WTC11 (cell line): ENCODE measurements around the gene OR8J3. TPM values are rescaled to one million over a fixed set of nuclear protein-coding genes. Genes with fewer than 3 reads are reported as not detected.

Experiments
- ATAC-seq: fragments of 200-7000 bp; cut with Tn5 transposase; 2 replicates; pipeline ENCODE4 v1.10.0; 2021; ENCODE audit warnings: mild to moderate bottlenecking, moderate library complexity
- CTCF ChIA-PET: fragments of 300-600 bp; sonication (Branson Sonifier 250); formaldehyde crosslinking; loops from one replicate; lab custom pipeline; 2021; ENCODE audit warnings: antibody characterized with exemption; lab: Charles Lee
- POLR2A ChIA-PET: fragments of 350-600 bp; sonication (Branson Sonifier 250); formaldehyde crosslinking; loops from one replicate; lab custom pipeline; 2021; ENCODE audit warnings: antibody characterized with exemption; lab: Charles Lee
- DNase-seq: peaks from one replicate; pipeline ENCODE4 v3.0.0; 2021; ENCODE audit warnings: low spot score
- H3K27ac Mint-ChIP-seq: 2 replicates; pipeline ENCODE4 v1.8.0; 2021; ENCODE audit warnings: mixed read lengths
- H3K27me3 Mint-ChIP-seq: 2 replicates; pipeline ENCODE4 v1.8.0; 2021; ENCODE audit warnings: low read depth, mild to moderate bottlenecking, moderate library complexity, mixed read lengths
- H3K36me3 Mint-ChIP-seq: 2 replicates; pipeline ENCODE4 v1.8.0; 2021; ENCODE audit warnings: mixed read lengths
- H3K4me1 Mint-ChIP-seq: 2 replicates; pipeline ENCODE4 v1.8.0; 2022; ENCODE audit warnings: mixed read lengths
- H3K4me3 Mint-ChIP-seq: 2 replicates; pipeline ENCODE4 v1.8.0; 2021; ENCODE audit warnings: mild to moderate bottlenecking, moderate library complexity, mixed read lengths
- H3K9me3 Mint-ChIP-seq: 2 replicates; pipeline ENCODE4 v1.8.0; 2021; ENCODE audit warnings: mixed read lengths
- CBFB ChIP-seq: sonication (generic); formaldehyde crosslinking; IDR thresholded peaks from 2 replicates; pipeline ENCODE4 v1.8.1; 2022; ENCODE audit warnings: mild to moderate bottlenecking, low read depth, missing genetic modification reagents
- ELF4 ChIP-seq: sonication (generic); formaldehyde crosslinking; IDR thresholded peaks from 2 replicates; pipeline ENCODE4 v1.8.1; 2022; ENCODE audit warnings: low read depth, mild to moderate bottlenecking, moderate library complexity, missing genetic modification reagents
- FOXK1 ChIP-seq: sonication (generic); formaldehyde crosslinking; IDR thresholded peaks from 2 replicates; pipeline ENCODE4 v1.8.0; 2022; ENCODE audit warnings: mild to moderate bottlenecking, moderate library complexity, missing genetic modification reagents
- JAZF1 ChIP-seq: fragments of 250-450 bp; sonication (Bioruptor Pico); IDR thresholded peaks from 2 replicates; pipeline ENCODE4 v1.9.0; 2021; ENCODE audit warnings: moderate library complexity, mild to moderate bottlenecking, inconsistent platforms
- JUN ChIP-seq: sonication (generic); formaldehyde crosslinking; IDR thresholded peaks from 2 replicates; pipeline ENCODE4 v1.8.0; 2023; ENCODE audit warnings: mild to moderate bottlenecking, missing genetic modification reagents
- NFATC4 ChIP-seq: fragments of 250-450 bp; sonication (Bioruptor Pico); IDR thresholded peaks from 2 replicates; pipeline ENCODE4 v1.9.0; 2021; ENCODE audit warnings: mild to moderate bottlenecking
- NR3C1 ChIP-seq: sonication (generic); formaldehyde crosslinking; conservative IDR thresholded peaks from 2 replicates; pipeline ENCODE4 v1.8.1; 2023; ENCODE audit warnings: low read depth, mild to moderate bottlenecking, missing genetic modification reagents
- SMAD3 ChIP-seq: sonication (generic); formaldehyde crosslinking; IDR thresholded peaks from 2 replicates; pipeline ENCODE4 v1.8.0; 2022; ENCODE audit warnings: missing genetic modification reagents, mild to moderate bottlenecking, borderline replicate concordance
- SOX15 ChIP-seq: fragments of 250-450 bp; sonication (Bioruptor Pico); IDR thresholded peaks from 2 replicates; pipeline ENCODE4 v1.9.0; 2021; ENCODE audit warnings: mild to moderate bottlenecking
- SP1 ChIP-seq: sonication (generic); formaldehyde crosslinking; conservative IDR thresholded peaks from 2 replicates; pipeline ENCODE4 v1.8.1; 2022; ENCODE audit warnings: missing genetic modification reagents
- TCF7 ChIP-seq: sonication (generic); formaldehyde crosslinking; IDR thresholded peaks from 2 replicates; pipeline ENCODE4 v1.8.0; 2022; ENCODE audit warnings: mild to moderate bottlenecking, low read depth, missing genetic modification reagents, moderate library complexity
- TEAD1 ChIP-seq: sonication (generic); formaldehyde crosslinking; IDR thresholded peaks from 2 replicates; pipeline ENCODE4 v1.8.0; 2022; ENCODE audit warnings: mild to moderate bottlenecking, missing genetic modification reagents
- ZNF121 ChIP-seq: sonication (generic); formaldehyde crosslinking; IDR thresholded peaks from 2 replicates; pipeline ENCODE4 v1.8.0; 2023; ENCODE audit warnings: missing genetic modification reagents
- ZNF138 ChIP-seq: sonication (generic); formaldehyde crosslinking; conservative IDR thresholded peaks from 2 replicates; pipeline ENCODE4 v1.8.1; 2022; ENCODE audit warnings: mild to moderate bottlenecking, moderate library complexity, missing genetic modification reagents
- ZNF396 ChIP-seq: fragments of 250-450 bp; sonication (Bioruptor Pico); IDR thresholded peaks from 2 replicates; pipeline ENCODE4 v1.8.0; 2021; ENCODE audit warnings: mild to moderate bottlenecking, moderate library complexity, borderline replicate concordance
- ZNF416 ChIP-seq: fragments of 250-450 bp; sonication (Bioruptor Pico); IDR thresholded peaks from 2 replicates; pipeline ENCODE4 v1.9.0; 2021; ENCODE audit warnings: mild to moderate bottlenecking, inconsistent platforms
- ZNF671 ChIP-seq: fragments of 250-450 bp; sonication (Bioruptor Pico); IDR thresholded peaks from 2 replicates; pipeline ENCODE4 v1.8.0; 2021; ENCODE audit warnings: mild to moderate bottlenecking
- total RNA-seq: library from RNA; stranded (reverse); gene quantifications from 3 replicates; pipeline ENCODE4 v1.2.3, GENCODE V29; 2021
- TF ChIP-seq, protein P1 (sequence below): sonication (generic); formaldehyde crosslinking; conservative IDR thresholded peaks from 2 replicates; pipeline ENCODE4 v1.8.1; 2023; ENCODE audit warnings: mild to moderate bottlenecking, low read depth, missing genetic modification reagents, moderate library complexity
- TF ChIP-seq, protein P2 (sequence below): sonication (generic); formaldehyde crosslinking; IDR thresholded peaks from 2 replicates; pipeline ENCODE4 v1.8.1; 2023; ENCODE audit warnings: mild to moderate bottlenecking, missing genetic modification reagents, moderate library complexity
- TF ChIP-seq, protein P3 (sequence below): sonication (generic); formaldehyde crosslinking; IDR thresholded peaks from 2 replicates; pipeline ENCODE4 v1.8.1; 2022; ENCODE audit warnings: mild to moderate bottlenecking, missing genetic modification reagents, moderate library complexity, borderline replicate concordance
- TF ChIP-seq, protein P4 (sequence below): sonication (generic); formaldehyde crosslinking; IDR thresholded peaks from 2 replicates; pipeline ENCODE4 v1.8.1; 2023; ENCODE audit warnings: mild to moderate bottlenecking, missing genetic modification reagents
- TF ChIP-seq, protein P5 (sequence below): fragments of 250-450 bp; sonication (Bioruptor Pico); IDR thresholded peaks from 2 replicates; pipeline ENCODE4 v2.1.2; 2022; ENCODE audit warnings: mild to moderate bottlenecking, moderate library complexity
- TF ChIP-seq, protein P6 (sequence below): sonication (generic); formaldehyde crosslinking; IDR thresholded peaks from 2 replicates; pipeline ENCODE4 v1.8.1; 2022; ENCODE audit warnings: mild to moderate bottlenecking, moderate library complexity, missing genetic modification reagents
- TF ChIP-seq, protein P7 (sequence below): fragments of 250-450 bp; sonication (Bioruptor Pico); conservative IDR thresholded peaks from 2 replicates; pipeline ENCODE4 v1.9.0; 2021; ENCODE audit warnings: mild to moderate bottlenecking
- TF ChIP-seq, protein P8 (sequence below): sonication (generic); formaldehyde crosslinking; IDR thresholded peaks from 2 replicates; pipeline ENCODE4 v1.8.0; 2023; ENCODE audit warnings: missing genetic modification reagents
- TF ChIP-seq, protein P9 (sequence below): sonication (generic); formaldehyde crosslinking; conservative IDR thresholded peaks from 2 replicates; pipeline ENCODE4 v1.8.1; 2022; ENCODE audit warnings: mild to moderate bottlenecking, missing genetic modification reagents

The OR8J3 gene
- total RNA-seq, 1 experiment from 2014 or later = not detected

DNA sequence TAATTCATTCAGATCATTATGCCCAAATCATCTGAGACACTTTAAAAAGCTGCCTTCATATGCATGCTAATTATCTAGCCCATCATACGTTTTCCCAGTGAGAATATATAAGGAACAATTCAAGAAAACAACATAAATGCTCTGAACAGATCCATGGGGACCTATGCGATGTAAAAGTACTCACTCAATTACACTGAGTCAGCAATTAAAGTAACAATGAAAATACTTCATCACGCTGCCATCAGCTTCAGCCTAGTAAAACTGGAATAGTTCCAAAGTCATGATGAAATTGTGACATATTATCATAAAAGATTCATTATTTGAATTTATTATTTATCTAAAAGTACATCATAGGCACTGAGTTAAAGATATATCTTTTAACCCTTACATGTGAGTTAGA is 23.8 kb upstream of the OR8J3 start (continued):
- TF ChIP-seq ELF4 = no peak
- TF ChIP-seq CBFB (CRISPR knock-in tag) = no peak
- TF ChIP-seq, protein P1, sequence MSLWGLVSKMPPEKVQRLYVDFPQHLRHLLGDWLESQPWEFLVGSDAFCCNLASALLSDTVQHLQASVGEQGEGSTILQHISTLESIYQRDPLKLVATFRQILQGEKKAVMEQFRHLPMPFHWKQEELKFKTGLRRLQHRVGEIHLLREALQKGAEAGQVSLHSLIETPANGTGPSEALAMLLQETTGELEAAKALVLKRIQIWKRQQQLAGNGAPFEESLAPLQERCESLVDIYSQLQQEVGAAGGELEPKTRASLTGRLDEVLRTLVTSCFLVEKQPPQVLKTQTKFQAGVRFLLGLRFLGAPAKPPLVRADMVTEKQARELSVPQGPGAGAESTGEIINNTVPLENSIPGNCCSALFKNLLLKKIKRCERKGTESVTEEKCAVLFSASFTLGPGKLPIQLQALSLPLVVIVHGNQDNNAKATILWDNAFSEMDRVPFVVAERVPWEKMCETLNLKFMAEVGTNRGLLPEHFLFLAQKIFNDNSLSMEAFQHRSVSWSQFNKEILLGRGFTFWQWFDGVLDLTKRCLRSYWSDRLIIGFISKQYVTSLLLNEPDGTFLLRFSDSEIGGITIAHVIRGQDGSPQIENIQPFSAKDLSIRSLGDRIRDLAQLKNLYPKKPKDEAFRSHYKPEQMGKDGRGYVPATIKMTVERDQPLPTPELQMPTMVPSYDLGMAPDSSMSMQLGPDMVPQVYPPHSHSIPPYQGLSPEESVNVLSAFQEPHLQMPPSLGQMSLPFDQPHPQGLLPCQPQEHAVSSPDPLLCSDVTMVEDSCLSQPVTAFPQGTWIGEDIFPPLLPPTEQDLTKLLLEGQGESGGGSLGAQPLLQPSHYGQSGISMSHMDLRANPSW (CRISPR knock-in tag) = no peak
- TF ChIP-seq, protein P2, sequence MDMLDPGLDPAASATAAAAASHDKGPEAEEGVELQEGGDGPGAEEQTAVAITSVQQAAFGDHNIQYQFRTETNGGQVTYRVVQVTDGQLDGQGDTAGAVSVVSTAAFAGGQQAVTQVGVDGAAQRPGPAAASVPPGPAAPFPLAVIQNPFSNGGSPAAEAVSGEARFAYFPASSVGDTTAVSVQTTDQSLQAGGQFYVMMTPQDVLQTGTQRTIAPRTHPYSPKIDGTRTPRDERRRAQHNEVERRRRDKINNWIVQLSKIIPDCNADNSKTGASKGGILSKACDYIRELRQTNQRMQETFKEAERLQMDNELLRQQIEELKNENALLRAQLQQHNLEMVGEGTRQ = no peak
- TF ChIP-seq ZNF671 = no peak
- no peak for TF ChIP-seq SP1 (CRISPR knock-in tag)
- no peak for TF ChIP-seq FOXK1
- TF ChIP-seq, protein P3, sequence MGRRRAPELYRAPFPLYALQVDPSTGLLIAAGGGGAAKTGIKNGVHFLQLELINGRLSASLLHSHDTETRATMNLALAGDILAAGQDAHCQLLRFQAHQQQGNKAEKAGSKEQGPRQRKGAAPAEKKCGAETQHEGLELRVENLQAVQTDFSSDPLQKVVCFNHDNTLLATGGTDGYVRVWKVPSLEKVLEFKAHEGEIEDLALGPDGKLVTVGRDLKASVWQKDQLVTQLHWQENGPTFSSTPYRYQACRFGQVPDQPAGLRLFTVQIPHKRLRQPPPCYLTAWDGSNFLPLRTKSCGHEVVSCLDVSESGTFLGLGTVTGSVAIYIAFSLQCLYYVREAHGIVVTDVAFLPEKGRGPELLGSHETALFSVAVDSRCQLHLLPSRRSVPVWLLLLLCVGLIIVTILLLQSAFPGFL (CRISPR knock-in tag) = no peak
- TF ChIP-seq ZNF121 = no peak
- no peak for TF ChIP-seq TEAD1 (CRISPR knock-in tag)
- TF ChIP-seq JUN (CRISPR knock-in tag) = no peak
- no peak for TF ChIP-seq NR3C1

DNA sequence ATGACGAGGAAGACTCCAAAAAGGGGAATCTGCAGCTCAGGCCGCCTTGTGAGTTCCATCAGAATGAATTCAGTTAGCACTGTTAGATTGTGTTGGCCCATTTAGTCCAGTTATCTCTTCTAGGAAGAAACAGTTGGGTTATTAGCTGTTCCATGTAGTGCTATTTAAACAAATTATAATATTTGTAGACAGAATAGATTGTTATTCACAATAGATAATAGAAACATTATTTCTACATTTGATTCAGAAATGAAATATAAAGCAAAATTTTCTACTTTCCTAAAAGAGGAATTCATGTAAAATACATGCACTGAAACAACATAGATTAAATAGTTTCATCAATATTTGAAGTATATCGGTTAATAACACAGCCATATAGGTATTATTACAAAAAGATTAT is 20.2 kb upstream of the OR8J3 start, which contains the start of gene OR8K5:
Gene OR8K5, minus strand, starts transcription at position 101 of the 400 bp plus-strand sequence. Its CDS starts 0 bp downstream, at position 101.
- ChIA-PET POLR2A (no interaction called here), CTCF (no interaction called here)
- no peaks in the 10 kb centered on the region for H3K4me1 Mint-ChIP-seq
- H3K27ac Mint-ChIP-seq = no peak within 1 kb of the TSS
- no peaks in the 10 kb centered on the region for H3K27me3 Mint-ChIP-seq
- no peak for ATAC-seq
- no peak within 1 kb of the TSS for H3K4me3 Mint-ChIP-seq
- H3K9me3 Mint-ChIP-seq = peaks cover 32% of the 10 kb centered on the region
- DNase-seq = no peak
- peaks cover 18% of the 10 kb centered on the region for H3K36me3 Mint-ChIP-seq
- TF ChIP-seq ZNF396 (CRISPR knock-in tag) (no peak), TCF7 (CRISPR knock-in tag) (no peak), ZNF671 (no peak), ZNF416 (CRISPR knock-in tag) (no peak), ZNF138 (CRISPR knock-in tag) (no peak), NFATC4 (CRISPR knock-in tag) (no peak), SMAD3 (CRISPR knock-in tag) (no peak), JAZF1 (CRISPR knock-in tag) (no peak), SOX15 (CRISPR knock-in tag) (no peak)
- TF ChIP-seq, protein P4, sequence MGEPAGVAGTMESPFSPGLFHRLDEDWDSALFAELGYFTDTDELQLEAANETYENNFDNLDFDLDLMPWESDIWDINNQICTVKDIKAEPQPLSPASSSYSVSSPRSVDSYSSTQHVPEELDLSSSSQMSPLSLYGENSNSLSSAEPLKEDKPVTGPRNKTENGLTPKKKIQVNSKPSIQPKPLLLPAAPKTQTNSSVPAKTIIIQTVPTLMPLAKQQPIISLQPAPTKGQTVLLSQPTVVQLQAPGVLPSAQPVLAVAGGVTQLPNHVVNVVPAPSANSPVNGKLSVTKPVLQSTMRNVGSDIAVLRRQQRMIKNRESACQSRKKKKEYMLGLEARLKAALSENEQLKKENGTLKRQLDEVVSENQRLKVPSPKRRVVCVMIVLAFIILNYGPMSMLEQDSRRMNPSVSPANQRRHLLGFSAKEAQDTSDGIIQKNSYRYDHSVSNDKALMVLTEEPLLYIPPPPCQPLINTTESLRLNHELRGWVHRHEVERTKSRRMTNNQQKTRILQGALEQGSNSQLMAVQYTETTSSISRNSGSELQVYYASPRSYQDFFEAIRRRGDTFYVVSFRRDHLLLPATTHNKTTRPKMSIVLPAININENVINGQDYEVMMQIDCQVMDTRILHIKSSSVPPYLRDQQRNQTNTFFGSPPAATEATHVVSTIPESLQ (CRISPR knock-in tag) = no peak
- TF ChIP-seq, protein P5, sequence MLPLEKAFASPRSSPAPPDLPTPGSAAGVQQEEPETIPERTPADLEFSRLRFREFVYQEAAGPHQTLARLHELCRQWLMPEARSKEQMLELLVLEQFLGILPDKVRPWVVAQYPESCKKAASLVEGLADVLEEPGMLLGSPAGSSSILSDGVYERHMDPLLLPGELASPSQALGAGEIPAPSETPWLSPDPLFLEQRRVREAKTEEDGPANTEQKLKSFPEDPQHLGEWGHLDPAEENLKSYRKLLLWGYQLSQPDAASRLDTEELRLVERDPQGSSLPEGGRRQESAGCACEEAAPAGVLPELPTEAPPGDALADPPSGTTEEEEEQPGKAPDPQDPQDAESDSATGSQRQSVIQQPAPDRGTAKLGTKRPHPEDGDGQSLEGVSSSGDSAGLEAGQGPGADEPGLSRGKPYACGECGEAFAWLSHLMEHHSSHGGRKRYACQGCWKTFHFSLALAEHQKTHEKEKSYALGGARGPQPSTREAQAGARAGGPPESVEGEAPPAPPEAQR = no peak
- TF ChIP-seq, protein P6, sequence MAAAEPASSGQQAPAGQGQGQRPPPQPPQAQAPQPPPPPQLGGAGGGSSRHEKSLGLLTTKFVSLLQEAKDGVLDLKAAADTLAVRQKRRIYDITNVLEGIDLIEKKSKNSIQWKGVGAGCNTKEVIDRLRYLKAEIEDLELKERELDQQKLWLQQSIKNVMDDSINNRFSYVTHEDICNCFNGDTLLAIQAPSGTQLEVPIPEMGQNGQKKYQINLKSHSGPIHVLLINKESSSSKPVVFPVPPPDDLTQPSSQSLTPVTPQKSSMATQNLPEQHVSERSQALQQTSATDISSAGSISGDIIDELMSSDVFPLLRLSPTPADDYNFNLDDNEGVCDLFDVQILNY (CRISPR knock-in tag) = no peak
- TF ChIP-seq, protein P7, sequence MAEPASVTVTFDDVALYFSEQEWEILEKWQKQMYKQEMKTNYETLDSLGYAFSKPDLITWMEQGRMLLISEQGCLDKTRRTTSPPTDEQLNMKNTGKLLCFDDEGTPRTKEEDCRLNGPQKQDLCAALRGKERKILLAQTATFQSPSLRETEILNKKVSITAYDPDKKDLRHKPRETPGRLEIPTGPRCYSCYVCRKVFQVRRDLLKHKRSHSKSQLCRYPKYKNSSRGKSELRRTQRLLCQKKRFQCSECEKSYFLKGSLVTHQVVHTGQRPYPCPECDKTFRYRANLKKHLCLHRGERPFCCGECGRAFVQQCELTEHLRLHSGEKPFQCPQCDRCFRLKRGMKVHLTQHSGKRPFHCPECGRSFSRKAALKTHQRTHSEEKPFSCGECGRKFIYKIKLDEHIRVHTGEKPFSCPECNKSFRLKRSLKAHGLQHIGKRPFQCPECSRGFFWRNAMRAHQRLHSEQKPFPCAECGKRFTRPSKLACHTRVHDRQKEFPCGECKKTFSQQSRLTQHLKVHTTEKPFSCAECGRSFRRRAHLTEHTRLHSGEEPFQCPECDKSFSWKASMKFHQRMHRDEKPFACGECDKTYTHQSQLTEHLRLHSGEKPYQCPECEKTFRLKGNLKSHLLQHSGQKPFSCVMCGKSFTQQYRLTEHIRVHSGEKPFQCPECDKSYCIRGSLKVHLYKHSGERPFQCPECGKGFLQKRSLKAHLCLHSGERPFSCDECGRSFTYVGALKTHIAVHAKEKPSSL (CRISPR knock-in tag) = no peak
- TF ChIP-seq, protein P8, sequence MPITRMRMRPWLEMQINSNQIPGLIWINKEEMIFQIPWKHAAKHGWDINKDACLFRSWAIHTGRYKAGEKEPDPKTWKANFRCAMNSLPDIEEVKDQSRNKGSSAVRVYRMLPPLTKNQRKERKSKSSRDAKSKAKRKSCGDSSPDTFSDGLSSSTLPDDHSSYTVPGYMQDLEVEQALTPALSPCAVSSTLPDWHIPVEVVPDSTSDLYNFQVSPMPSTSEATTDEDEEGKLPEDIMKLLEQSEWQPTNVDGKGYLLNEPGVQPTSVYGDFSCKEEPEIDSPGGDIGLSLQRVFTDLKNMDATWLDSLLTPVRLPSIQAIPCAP (CRISPR knock-in tag) = no peak
- TF ChIP-seq, protein P9, sequence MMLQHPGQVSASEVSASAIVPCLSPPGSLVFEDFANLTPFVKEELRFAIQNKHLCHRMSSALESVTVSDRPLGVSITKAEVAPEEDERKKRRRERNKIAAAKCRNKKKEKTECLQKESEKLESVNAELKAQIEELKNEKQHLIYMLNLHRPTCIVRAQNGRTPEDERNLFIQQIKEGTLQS (CRISPR knock-in tag) = no peak
